ENCODE measurements around the gene CLIC4. TPM values are rescaled to one million over a fixed set of nuclear protein-coding genes. Genes with fewer than 3 reads are reported as not detected.
"Not testable (repeated sequence)": the region's sequence is repeated elsewhere in the genome, so short reads cannot be mapped to it uniquely, and the experiment has no call there.

CLIC4 gene
- 243 and 293 TPM in 2 replicates for total RNA-seq (2014; rRNA removed; shearing (Covaris generic))

GRCh38 chr1:24744911-24745710 is at the start of gene CLIC4:
Gene CLIC4 (plus strand): TSS chr1:24745447. CDS start chr1:24745554, 107 bp downstream.
- peak; percentile 98 for DNase-seq
- peaks cover under 1% of the 10 kb centered on the region for H3K36me3 ChIP-seq (replicated peaks; ENCODE audit: control insufficient read depth, insufficient read depth, low read length)
- no peaks in the 10 kb centered on the region for H3K27me3 ChIP-seq (ENCODE audit: control insufficient read depth, insufficient read depth, low read length)
- H3K4me3 ChIP-seq (ENCODE audit: insufficient read depth, low read depth, low read length) = peak within 1 kb of the TSS; percentile 99

DNA sequence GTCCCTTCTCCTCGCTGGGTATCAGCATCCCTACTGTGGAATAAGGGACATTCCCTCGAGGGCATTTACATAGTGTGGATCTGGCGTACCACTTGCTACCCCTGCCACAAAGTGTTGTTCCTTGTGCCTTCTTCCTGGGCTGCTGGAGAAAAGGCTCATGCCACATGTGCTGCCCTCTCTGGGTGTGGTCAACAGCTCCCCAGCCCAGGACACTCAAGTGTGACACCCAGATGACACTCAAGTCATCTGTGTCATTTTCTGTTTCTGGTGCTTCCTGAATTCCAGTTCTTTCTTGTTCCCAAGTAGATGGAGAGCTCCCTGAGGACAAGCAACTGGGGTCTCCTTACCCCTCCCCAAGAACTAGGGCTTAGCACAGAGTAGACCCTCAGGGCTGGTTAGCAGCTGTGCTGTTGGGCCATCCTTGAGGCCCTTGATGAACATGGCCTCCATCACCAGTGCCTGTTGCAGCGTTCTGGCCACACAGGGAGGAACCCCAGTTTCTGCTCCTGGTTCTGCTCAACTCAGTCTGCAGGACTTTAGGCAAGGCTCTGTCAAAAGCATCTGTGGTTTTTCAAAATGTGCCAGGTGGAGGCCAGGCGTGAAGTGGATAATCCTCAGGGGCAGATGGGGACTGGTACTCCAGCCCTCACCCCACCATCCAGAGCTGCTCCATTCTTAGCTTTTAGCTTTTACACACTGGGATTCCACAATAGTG is 49.0 kb upstream of the CLIC4 start:
- Histone ChIP-seq H3K36me3 (replicated peaks; ENCODE audit: control insufficient read depth, insufficient read depth, low read length) (no peaks in the 10 kb centered on the region), H3K27me3 (ENCODE audit: control insufficient read depth, insufficient read depth, low read length) (no peaks in the 10 kb centered on the region), H3K4me3 (ENCODE audit: insufficient read depth, low read depth, low read length) (no peak overlapping the region)
- no peak for DNase-seq

DNA sequence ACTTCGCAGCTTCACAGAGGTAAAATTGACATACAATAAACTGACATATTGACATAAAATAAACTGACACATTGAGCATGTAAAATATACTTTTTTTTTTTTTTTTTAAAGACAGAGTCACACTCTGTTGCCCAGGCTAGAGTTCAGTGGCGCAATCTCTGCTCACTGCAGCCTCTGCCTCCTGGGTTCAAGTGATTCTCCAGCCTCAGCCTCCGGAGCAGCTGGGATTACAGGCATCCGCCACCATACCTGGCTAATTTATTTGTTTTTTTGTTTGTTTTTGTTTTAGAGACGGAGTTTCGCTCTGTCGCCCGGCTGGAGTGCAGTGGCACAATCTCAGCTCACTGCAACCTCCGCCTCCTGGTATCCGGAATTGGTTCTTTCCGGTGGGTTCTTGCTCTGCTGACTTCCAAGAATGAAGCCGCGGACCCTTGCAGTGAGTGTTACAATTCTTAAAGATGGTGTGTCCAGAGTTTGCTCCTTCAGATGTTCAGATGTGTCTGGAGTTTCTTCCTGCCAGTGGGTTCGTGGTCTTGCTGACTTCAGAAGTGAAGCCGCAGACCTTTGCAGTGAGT is 48.4 kb upstream of the CLIC4 start:
- Histone ChIP-seq H3K36me3 (replicated peaks; ENCODE audit: control insufficient read depth, insufficient read depth, low read length) (no peaks in the 10 kb centered on the region), H3K4me3 (ENCODE audit: insufficient read depth, low read depth, low read length) (no peak overlapping the region), H3K27me3 (ENCODE audit: control insufficient read depth, insufficient read depth, low read length) (no peaks in the 10 kb centered on the region)
- no peak for DNase-seq

DNA sequence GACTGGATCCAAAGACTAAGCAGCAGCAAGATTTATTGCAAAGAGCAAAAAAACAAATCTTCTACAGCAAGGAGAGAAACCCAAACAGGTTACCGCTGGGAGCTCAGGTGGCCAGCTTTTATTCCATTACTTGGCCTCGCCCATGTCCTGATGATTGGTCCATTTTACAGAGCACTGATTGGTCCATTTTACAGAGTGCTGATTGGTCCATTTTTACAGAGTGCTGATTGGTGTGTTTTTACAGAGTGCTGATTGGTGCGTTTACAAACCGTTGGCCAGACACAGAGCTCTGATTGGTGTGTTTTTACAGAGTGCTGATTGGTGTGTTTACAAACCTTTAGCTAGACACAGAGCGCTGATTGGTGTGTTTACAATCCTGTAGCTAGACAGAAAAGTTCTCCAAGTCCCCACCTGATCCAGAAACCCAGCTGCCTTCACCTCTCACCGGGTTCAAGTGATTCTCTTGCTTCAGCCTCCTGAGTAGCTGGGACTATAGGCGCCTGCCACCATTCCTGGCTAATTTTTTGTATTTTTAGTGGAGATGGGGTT is 47.7 kb upstream of the CLIC4 start:
- H3K4me3 ChIP-seq (ENCODE audit: insufficient read depth, low read depth, low read length) = not testable (repeated sequence)

GRCh38 chr1:24698326-24698725 is 46.9 kb upstream of the CLIC4 start:
- H3K36me3 ChIP-seq (replicated peaks; ENCODE audit: control insufficient read depth, insufficient read depth, low read length); DNase-seq; H3K27me3 ChIP-seq (ENCODE audit: control insufficient read depth, insufficient read depth, low read length); H3K4me3 ChIP-seq (ENCODE audit: insufficient read depth, low read depth, low read length): not testable (repeated sequence)

More for the DNA sequence above, 47.7 kb upstream of the CLIC4 start:
- not testable (repeated sequence) for H3K27me3 ChIP-seq (ENCODE audit: control insufficient read depth, insufficient read depth, low read length); H3K36me3 ChIP-seq (replicated peaks; ENCODE audit: control insufficient read depth, insufficient read depth, low read length); DNase-seq

- H3K27me3 ChIP-seq (ENCODE audit: control insufficient read depth, insufficient read depth, low read length) = no peaks in the 10 kb centered on the region
- peak; percentile 23 for DNase-seq
- H3K36me3 ChIP-seq (replicated peaks; ENCODE audit: control insufficient read depth, insufficient read depth, low read length) = no peaks in the 10 kb centered on the region
- no peak overlapping the region for H3K4me3 ChIP-seq (ENCODE audit: insufficient read depth, low read depth, low read length)
Measured at GRCh38 chr1:24699628-24700027, 45.6 kb upstream of the CLIC4 start.

- no peaks in the 10 kb centered on the region for H3K36me3 ChIP-seq (replicated peaks; ENCODE audit: control insufficient read depth, insufficient read depth, low read length)
- DNase-seq = no peak
- H3K27me3 ChIP-seq (ENCODE audit: control insufficient read depth, insufficient read depth, low read length) = no peaks in the 10 kb centered on the region
- H3K4me3 ChIP-seq (ENCODE audit: insufficient read depth, low read depth, low read length) = no peak overlapping the region
Measured at GRCh38 chr1:24702511-24703293, 42.5 kb upstream of the CLIC4 start.

DNA sequence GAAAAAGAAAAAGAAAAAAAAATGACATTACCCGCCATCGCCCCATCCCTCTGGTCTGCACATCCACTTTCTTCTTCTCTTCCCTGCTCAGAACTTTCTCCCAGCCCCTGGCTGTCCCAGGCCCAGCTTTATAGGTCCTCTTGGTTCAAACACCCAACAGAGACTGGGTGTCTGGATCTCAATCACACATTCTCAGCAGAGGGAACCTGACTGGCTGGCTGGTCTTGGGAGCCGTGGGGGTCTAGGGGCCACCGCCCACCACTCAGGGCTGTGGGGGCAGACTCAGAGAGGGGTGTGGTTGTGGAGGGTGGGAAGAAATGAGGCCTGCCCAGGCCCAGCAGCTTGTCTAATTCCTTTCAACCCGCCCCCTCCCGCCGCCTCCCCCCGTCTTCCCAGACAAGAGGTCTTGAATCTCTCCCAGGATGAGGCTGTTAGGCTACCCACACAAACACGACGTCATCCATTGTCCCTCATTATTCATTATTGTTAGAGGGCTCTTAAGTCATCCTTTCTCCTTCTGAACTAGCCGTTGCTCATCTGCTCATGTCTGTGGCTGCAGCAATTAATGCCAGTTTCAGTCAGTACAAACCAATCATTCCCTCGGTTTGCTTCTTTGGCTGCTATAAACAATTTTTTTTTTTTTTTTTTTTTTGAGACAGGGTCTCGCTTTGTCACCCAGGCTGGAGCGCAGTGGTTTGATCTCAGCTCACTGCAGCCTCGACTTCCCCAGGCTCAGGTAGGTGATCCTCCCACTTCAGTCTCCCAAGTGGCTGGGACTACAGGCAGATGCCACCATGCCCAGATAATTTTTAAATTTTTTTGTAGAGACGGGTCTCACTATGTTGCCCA is 40.6 kb upstream of the CLIC4 start:
- H3K27me3 ChIP-seq (ENCODE audit: control insufficient read depth, insufficient read depth, low read length) = no peaks in the 10 kb centered on the region
- no peak overlapping the region for H3K4me3 ChIP-seq (ENCODE audit: insufficient read depth, low read depth, low read length)
- DNase-seq = peak; percentile 77
- H3K36me3 ChIP-seq (replicated peaks; ENCODE audit: control insufficient read depth, insufficient read depth, low read length) = no peaks in the 10 kb centered on the region

GRCh38 chr1:24705260-24706073 is 39.8 kb upstream of the CLIC4 start:
- no peaks in the 10 kb centered on the region for H3K36me3 ChIP-seq (replicated peaks; ENCODE audit: control insufficient read depth, insufficient read depth, low read length)
- no peaks in the 10 kb centered on the region for H3K27me3 ChIP-seq (ENCODE audit: control insufficient read depth, insufficient read depth, low read length)
- no peak overlapping the region for H3K4me3 ChIP-seq (ENCODE audit: insufficient read depth, low read depth, low read length)
- DNase-seq = peak; percentile 97

- not testable (repeated sequence) for H3K27me3 ChIP-seq (ENCODE audit: control insufficient read depth, insufficient read depth, low read length); H3K4me3 ChIP-seq (ENCODE audit: insufficient read depth, low read depth, low read length); DNase-seq; H3K36me3 ChIP-seq (replicated peaks; ENCODE audit: control insufficient read depth, insufficient read depth, low read length)
Measured at GRCh38 chr1:24706074-24706389, 39.2 kb upstream of the CLIC4 start.

DNA sequence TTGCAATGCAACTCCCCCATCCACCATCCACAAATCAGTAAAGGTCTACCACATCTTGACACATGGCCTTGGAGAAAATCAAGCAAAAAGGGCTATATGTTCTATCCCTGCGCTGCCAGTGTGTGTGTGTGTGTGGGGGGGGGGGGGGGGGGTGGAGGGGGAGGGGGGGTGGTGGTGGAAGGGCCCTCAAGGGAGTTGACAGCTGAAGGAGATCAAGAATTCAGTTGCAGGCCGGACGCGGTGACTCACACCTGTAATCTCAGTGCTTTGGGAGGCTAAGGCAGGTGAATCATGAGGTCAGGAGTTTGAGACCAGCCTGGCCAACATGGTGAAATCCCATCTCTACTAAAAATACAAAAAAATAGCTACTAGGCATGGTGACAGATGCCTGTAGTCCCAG is 37.6 kb upstream of the CLIC4 start:
- no peaks in the 10 kb centered on the region for H3K27me3 ChIP-seq (ENCODE audit: control insufficient read depth, insufficient read depth, low read length)
- no peak for DNase-seq
- H3K36me3 ChIP-seq (replicated peaks; ENCODE audit: control insufficient read depth, insufficient read depth, low read length) = no peaks in the 10 kb centered on the region
- no peak overlapping the region for H3K4me3 ChIP-seq (ENCODE audit: insufficient read depth, low read depth, low read length)

- Histone ChIP-seq H3K4me3 (ENCODE audit: insufficient read depth, low read depth, low read length) (no peak overlapping the region), H3K36me3 (replicated peaks; ENCODE audit: control insufficient read depth, insufficient read depth, low read length) (no peaks in the 10 kb centered on the region), H3K27me3 (ENCODE audit: control insufficient read depth, insufficient read depth, low read length) (no peaks in the 10 kb centered on the region)
- DNase-seq = no peak
Measured at GRCh38 chr1:24708938-24709337, 36.3 kb upstream of the CLIC4 start.

Data from H7 (cell line).